Hypothalamus (tissue), 51 donors: ENCODE results near the gene RCAN2.
A peak's percentile ranks its signal among the peaks of the same experiment; 100 is the strongest.

ENCODE experiments used
- DNase-seq, 51 donors: peaks; one replicate each; lab custom pipeline; 2025; lab: John Stamatoyannopoulos, UW

RCAN2 gene

DNA sequence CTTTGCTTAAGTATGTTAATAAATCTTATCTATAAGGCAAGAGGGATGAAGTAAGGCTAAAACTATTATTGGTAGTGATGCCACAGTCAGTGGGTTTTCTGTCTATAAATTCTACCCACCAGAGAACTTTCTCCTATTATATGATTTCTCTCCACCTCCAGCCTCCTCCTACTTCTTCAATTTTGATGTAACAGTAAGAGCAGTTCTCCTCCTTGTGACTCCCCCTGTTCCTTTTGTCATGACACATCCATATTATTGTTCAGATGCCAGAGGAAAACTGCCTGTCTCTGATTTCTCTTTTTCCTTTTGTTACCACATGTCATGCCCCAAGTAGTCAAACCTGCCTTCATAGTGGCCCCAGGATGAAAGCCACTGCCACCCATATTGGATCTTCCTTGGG lies 9.1 kb upstream of the RCAN2 start:
- DNase-seq, result peak in 1 of 51 donors; percentile 30

DNA sequence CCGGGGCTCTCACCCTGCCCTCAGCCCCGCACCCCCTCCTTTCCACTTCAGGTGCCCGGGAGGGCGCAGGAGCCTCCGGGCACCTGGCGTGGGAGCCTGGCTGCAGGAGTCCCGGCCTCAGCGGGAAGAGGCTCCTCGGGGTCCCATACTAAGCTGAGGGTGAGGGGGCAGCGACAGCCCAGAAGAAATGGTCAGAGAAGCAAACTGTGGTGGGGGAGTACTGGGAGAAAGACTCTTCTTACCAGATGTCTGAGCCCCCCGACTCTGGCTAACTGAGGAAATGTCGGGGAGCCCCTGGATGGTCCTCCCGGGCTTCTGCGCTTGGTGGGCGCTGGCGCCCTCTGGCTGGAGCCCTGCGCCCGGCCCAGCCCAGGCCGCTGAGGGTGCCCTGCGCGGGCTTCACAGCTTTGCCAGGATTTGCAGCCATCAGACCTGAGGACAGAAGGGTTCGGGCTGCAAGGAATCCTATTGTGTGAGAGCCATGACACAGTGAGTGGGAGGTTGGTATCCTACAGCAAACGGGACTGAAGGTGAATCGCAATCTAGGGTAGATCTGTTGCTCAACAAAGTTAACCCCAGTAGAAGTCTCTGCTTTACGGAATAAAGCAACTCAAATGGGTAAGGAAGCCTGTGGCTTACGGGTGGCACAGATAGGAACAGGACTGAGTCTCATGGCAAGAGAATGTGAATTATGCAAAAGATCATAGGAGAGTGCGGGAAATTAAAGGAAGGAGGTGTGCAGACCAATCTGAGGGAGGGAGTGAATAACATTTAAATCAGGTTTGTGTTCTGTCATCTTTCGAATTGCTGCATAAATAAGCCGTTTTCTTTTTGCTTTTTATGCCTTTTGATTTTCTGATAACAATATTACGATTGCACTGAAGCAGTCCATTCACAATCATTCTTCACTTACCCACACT lies 639 bp upstream of the RCAN2 start:
- DNase-seq, result peak in 49 of 51 donors; percentile 8 to 88 (median 67)

DNA sequence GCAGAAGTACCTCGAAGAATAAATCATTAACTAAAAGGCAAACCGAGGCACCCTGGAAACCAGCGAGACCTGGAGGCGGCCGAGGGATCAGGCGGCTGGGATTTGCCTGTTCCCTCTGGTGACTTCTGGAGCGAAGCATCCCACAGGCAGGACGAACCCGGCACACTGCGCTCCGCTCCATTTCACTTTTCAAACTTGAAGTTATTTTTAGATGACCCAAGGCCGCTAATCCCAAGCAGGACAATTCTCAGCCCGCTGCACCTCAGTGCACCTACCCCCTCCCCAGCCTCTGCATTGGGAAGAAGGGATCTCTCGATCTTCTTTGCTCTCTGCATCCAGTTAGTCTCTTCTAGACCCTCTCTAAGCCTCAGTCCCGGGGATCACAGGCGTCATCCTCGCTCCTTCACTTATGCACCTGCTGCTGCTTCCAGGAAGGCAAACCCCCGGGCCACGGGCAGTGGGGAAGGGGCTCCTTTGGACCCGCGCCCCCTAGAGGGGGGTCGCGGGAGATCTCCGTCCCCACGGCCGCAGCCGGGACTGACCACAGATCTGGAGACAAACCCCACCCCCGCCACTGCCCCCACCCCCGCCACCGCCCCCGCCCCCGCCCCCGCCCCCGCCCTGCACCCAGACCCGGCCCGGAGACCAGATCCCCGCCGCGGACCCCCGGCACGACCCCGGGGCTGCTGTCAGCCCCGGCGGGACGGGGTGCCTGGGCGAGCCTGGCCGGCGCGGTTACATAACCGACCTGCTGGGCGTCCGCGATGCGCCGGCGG lies 636 bp downstream of the RCAN2 start:
- peak in 33 of 51 donors; percentile 7 to 66 (median 36) for DNase-seq

DNA sequence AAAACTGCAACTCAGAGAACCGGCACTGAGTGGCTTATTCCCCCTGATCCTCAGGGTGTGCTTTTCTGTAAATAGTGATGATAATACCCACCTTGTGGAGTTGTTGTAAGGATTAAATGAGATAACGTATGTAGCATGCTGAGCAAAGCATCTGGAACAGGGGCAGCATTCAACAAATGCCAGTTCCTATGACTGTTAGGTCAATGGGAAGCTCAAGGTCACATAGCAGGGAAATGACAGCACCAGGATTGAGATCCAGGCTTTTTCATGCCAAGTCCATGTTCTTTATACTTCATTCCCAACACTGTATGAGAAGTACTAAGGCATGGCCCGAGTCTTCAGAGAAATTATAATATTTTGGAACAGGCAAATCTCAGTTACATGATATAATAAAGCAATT lies 5.1 kb downstream of the RCAN2 start:
- no peak for DNase-seq

DNA sequence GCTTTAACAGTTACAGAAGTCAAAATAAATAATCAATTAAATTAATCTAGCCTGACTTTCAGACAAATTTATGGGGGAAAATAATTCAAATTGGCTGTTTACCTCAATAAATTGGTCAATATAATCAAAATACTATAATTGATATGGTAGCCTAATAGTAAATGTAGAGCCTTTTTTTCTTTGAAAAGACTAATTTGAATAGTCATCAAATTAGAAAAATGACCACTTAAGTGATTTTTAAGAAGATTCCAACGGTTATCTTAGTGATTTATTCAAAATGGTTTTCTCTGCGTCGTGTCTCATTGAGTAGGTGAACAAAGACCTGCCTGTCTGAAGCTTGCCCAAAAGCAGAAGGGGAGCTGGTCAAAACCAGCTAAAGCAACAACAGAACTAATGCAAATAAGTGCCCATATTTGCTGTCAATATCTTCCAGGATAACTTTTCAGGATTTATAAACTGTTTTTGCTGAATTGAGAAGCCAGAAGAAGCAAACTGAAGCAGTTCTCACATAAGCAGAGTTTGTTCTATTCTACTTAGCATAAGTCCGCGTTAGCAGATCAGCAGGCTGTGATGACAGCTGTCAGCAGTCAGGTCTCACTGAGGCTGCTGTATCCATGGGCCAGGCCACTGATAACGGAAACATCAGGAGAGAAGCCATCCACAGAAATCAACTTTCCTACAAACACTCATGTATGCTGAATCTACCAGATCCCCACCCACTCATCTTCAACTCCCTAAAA lies 7.0 kb downstream of the RCAN2 start:
- peak in 3 of 51 donors; percentile 3 to 16 (median 13) for DNase-seq

DNA sequence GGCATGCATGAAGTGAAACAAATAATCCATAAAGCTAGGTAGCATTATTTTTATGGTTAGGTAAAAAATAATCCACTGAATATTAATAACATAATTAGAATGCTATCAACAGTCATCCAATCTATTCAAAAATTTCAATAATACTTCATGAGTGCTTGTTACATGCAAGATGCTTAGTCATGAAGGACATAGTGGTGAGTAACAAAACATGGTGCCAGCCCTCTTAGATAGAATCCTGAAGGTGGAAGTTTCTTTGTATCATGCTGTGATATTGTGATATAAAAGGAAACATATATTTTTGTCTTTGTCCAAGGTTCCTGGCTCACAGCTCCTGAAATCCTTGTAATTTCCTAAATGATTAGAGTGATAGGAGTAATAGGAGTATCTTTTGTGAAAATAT lies 14.9 kb downstream of the RCAN2 start:
- no peak for DNase-seq

DNA sequence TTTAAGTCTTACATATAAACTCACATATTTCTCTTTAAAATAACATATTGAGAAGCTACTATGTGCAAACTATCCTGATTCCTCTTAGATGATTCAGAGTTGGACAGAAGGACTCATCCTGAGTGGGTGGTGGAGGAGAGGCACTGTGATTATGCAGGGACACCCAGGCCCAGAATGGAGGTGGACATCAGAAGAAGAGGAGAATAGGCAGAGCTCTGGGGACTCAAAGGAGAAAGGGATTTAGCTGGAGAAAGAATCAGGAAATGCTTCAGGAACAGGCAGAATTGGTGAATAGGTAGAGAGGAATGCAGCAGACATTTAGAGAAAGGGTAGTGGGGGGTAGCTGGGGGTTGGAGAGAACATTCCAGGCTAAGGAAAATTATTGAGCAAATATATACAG lies 17.4 kb downstream of the RCAN2 start:
- peak in 1 of 51 donors; percentile 23 for DNase-seq

DNA sequence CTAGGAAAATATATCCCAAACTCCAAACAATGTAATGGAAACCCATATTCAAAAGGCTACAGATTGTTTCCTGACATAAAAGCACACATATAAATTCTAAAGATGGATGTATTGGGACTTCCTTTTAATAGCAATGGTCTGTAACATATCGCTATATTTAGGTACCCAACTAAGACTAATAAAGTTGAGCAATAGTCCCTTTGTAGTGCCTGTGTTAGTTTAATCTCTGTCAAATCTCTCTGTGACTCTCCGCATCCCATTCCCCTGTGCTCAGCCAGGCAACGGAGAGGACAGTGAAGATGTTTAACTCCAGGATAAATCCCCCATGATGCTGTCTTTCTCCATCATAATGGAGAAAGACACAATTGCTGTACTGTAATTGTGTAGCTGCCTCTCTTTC lies 19.0 kb downstream of the RCAN2 start:
- no peak for DNase-seq

DNA sequence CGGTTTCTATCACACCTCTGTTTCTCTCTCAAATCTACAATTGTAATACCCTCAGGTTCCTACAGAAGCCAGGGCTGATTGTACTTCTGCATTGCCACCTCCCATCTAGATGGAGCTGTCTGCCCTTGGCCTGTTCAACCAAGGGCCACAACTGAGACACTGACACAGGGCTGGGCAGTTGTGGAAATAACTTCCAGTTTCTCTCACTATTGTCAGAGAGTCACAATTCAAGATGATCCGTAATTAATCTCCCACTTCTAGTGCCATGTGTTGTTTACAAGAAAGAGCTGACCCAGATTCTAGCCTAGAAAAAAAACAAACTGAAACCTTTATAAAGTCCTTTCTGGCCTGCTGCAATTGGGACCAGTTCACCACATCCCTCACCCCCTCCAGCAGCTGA lies 22.2 kb downstream of the RCAN2 start:
- DNase-seq, result no peak

DNA sequence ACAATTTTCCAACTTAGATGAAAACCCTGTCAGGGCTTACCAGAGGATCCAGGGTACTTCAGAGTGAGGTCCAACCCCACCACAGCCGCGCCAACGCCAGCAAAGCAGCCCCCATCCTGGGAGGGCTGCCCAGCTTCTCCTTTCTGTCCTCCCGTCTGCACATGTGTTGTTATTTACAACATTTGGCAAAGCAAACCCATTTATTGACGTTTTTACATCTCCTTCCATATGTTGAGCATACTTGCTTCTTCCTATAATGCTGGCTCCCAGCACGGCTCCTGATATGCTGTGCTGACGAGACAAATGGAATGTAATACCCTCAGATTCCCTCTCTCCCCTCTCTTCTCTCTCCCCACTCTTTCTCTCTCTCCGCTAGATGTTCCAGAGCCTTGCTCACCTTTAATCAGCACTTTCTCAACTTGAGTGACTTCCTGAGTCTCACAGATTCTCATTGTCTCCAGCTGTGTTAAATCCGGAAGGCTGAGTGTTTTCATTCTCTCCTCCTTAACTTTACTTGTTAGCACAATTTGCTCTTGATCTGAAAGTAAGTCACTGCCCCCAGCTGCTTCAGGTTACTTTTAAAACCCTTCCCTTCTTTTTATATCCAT lies 22.7 kb downstream of the RCAN2 start:
- no peak for DNase-seq

DNA sequence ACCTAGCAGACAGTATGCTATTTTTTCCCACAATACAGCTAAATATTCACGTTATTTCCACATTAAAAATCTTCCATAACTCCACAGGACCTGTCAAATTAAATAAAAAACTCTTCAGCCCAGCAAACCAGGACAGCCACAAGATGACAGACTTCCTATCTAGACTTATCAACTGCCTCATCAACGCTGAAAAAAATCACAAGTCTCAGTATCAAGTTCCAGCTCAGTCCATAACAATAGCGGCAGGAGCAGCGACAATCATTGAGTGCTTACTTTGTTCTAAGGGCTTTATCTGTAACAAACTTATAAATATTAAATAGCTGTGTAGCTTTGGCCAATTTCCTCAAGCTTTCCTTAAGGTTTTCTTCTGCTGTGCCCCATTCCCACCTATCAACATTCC lies 24.7 kb downstream of the RCAN2 start:
- DNase-seq, result no peak

DNA sequence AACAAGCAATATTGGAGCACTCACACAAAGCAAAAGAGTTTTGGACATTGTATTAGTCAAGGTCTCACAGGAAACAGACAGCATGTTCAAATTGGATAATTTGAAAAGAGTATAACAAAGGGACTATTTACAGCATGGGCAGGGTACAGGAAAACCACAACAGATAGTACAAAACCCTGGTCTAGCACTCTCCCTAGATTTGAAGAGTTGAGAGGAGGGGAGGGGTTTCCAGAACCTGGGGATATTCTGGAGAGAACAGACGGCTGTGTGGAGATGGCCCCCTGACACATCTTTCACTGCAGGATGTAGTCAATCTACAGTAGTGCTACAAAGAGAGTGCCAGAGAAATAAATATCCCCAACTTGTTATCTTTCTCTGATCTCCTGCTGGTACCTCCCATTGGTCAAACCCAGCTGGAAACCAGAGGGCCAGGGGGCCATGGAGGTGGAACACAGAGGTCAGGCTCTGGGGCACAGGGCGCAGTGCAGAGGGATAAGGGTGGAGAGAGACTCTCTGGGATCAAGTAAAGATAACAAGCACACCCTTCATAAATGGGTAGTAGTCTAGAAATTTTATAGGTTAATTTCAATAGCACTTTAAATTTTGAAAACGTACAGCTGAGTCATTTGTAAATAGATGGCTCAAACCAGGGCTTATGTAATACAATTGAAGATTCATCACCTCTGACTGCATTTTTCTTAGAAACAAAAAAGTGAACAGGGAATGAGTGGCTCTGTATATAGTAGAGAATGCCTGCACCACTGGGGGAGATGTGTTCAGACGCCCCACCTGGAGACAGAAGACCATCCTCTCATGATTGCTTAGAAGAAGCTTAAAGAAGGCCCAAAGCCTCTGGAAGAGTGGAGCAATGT lies 25.7 kb downstream of the RCAN2 start:
- no peak for DNase-seq

DNA sequence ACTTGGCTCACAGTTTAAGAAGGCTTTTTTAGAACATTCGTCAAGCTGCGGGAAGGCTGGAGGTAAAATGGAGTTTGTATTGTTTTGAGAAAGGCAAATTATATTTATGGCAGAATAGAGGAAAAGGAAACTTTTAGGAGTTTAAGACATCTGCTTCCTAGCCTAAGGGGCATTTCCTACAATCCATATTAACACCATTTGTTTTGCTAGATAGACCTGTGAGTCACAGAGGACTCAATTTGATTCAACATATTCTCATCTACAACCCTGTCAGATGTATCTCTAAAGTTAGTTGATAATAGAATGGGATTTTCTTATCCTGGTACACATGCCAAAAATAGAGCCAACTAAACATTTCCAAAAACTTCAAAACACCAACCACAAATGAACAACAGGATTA lies 35.0 kb downstream of the RCAN2 start:
- DNase-seq, result no peak

DNA sequence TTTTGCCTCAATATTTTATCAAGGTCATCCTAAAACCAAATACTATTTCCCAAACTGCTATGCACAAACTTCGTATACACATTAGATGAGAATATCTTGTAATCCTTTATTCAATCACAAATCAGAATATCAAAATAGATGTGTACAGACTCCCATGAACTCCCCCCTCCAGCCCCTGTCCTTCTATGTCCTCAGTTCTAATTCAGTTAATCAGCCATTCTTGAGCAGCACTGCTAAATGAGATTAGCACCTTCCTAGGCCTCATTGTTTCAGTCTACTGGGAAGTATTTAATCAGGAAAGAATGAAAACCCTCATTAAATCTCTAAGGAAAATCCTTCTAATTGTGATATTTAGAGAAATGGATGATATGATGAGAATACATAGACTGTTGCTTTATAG lies 36.6 kb downstream of the RCAN2 start:
- DNase-seq, result no peak

DNA sequence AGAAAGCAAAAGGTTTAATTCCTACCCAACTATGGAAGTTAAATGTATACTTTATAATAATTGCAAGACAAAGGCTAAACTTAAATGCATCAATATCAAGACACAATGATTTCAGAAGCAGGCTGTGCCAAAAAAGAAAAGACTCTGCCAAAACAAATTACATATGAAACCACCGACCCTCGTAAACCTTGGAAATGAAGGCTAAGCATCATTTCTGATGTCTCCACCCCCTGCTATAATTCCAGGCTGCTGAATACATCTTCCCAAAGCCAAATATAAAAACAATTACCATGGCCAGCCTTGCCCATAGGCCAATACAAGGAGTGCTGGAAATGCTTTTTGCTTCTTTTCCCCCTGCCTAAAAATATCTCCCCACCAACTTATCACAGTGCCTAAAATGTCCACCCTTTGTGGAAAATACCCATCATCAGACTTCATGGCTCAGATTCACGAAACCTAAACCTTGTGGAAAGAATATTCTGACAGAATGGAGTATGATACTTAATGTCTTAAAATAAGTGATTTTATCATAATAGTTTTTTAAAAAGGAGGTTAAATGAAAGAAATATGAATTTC lies 37.4 kb downstream of the RCAN2 start:
- DNase-seq, result no peak

DNA sequence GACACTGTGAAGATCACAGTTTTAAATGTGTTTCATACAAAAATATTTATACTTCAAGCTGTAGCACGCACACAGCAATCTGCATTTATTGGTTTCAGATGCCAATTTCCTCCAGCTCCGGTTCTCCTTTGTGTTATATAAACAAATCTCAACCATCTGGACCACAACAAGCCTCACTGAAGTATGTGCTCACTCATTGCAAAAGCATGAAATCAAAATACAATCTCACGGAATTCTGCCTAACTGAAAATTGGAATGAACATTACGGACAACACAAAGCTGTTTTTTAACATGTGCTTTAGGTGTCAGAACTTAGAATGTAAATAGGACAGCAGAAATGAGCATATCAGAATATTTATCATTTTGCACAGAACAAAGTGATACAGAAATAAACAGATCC lies 38.0 kb downstream of the RCAN2 start:
- no peak for DNase-seq

DNA sequence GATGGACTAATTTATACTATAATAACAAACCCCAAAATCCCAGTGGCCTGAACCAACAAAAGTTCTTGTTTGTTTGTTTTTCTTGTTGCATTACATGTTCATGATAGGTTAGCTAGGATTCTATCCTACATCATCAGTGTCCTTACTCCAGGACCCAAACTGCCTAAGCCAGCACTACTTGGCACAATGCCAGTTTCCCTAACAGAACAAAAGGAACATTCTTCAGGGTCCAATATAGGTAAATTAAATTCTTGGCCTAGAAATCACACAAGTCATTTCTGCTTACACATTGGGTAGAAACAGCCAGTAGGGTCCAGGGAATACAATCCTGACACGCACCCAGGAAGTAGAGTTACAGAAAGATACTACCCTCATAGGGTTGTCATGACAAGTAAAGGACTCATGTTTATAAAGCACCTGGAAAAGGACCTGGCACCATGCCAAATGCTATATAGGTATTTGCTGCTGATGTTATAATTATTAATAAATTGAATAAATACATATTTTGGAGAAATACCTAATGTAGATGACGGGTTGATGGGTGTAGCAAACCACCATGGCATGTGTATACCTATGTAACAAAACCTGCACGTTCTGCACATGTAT lies 38.8 kb downstream of the RCAN2 start:
- no peak for DNase-seq

DNA sequence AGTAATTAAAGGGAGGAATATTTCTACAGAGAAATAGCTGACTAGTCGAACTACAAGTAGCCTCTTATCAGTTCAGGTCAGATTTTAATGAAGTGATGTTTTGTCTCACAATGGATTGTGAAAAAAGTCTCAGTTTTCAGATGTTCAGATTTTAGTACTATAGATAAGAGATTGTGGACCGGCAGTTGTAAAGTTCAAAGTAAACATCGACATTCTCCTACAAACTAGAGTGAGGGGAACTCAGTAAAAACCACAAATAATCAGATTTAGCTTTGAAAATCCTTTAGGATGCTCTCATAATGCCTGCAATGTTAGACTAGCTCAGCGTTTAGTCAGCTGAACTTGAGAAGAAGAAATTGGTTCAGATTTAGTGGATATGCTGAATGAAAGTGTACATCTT lies 39.9 kb downstream of the RCAN2 start:
- no peak for DNase-seq
